K562 (cell line): ENCODE data around the gene NMRK2. TPM values are rescaled to one million over a fixed set of nuclear protein-coding genes. Genes with fewer than 3 reads are reported as not detected.

Experiments used
- ATAC-seq: fragments of 200-7000 bp; cut with Tn5 transposase; 3 replicates; pipeline ENCODE4 v1.9.1; 2020; ENCODE audit warnings: moderate library complexity
- BruUV-seq: library from RNA; stranded (reverse); fragments of 400-500 nt; replicated peaks from 2 replicates; lab custom pipeline; 2021; lab: Mats Ljungman, UMichigan
- CTCF ChIA-PET: fragments of 300-600 bp; formaldehyde crosslinking; extraction: SDS; loops from one replicate; lab custom pipeline; 2021; ENCODE audit warnings: low intra/inter-chr PET ratio; lab: Yijun Ruan, JAX
- POLR2A ChIA-PET: fragments of 300-600, 350-650 bp; sonication (Branson Sonifier 250); formaldehyde crosslinking; extraction: SDS; loops from one replicate; lab custom pipeline; 2021; ENCODE audit warnings: antibody characterized with exemption, inconsistent platforms; lab: Yijun Ruan, JAX
- DNase-seq, 4 experiments: peaks; one replicate each; pipeline versions ENCODE4 v3.0.0 to v3.0.0-alpha.2; 2011 to 2018; ENCODE audit warnings: low spot score in 3 of 4, mixed read lengths in 3 of 4; ENCODE audit errors: extremely low read depth in 1 of 4
- FAIRE-seq: peaks from 2 replicates; lab custom pipeline; 2011; peaks lifted over from hg19 to GRCh38; lab: Jason Lieb, UNC
- H2AFZ ChIP-seq: 2 replicates; pipeline ENCODE4 v1.6.0; 2011; ENCODE audit warnings: low read depth, low read length, control low read depth, inconsistent platforms
- H3K27ac ChIP-seq: fragments of 200-600 bp; 3 replicates; pipeline ENCODE4 v1.8.0; 2011; ENCODE audit warnings: low read depth, mild to moderate bottlenecking, control low read depth, inconsistent platforms, low read length, moderate library complexity, mixed read lengths; ENCODE audit errors: extremely low read depth
- H3K27me3 ChIP-seq, 2 experiments: fragments of 300-600 bp in 1 of 2; 2 replicates in 1 of 2; 3 replicates in 1 of 2; pipeline versions ENCODE4 v1.6.0 to v1.8.0; 2011; ENCODE audit warnings: inconsistent platforms in 2 of 2, low read length in 2 of 2, mild to moderate bottlenecking in 1 of 2, mixed read lengths in 1 of 2, moderate library complexity in 1 of 2; ENCODE audit not compliant: control insufficient read depth in 2 of 2, insufficient read depth in 2 of 2
- H3K36me3 ChIP-seq: fragments of 300-600 bp; 3 replicates; pipeline ENCODE4 v1.8.0; 2011; ENCODE audit warnings: mild to moderate bottlenecking, low read length, inconsistent platforms; ENCODE audit not compliant: control insufficient read depth, insufficient read depth
- H3K4me1 ChIP-seq, 2 experiments: fragments of 200-600 bp in 1 of 2; replicated peaks in 1 of 2; 2 replicates in 1 of 2; 3 replicates in 1 of 2; pipeline versions ENCODE4 v1.5.1 to v1.8.0; 2011; ENCODE audit warnings: inconsistent platforms in 2 of 2, low read length in 2 of 2, mild to moderate bottlenecking in 1 of 2, mixed read lengths in 1 of 2, moderate library complexity in 1 of 2; ENCODE audit not compliant: control insufficient read depth in 2 of 2, insufficient read depth in 2 of 2
- H3K4me2 ChIP-seq: 2 replicates; pipeline ENCODE4 v1.6.1; 2011; ENCODE audit warnings: low read length, control low read depth, inconsistent platforms, mixed read lengths; ENCODE audit not compliant: insufficient read depth
- H3K4me3 ChIP-seq: fragments of 200-600 bp; sonication (generic), shearing (Covaris generic); 2 replicates; pipeline ENCODE4 v1.5.1; 2016; ENCODE audit warnings: control low read depth, inconsistent platforms
- H3K79me2 ChIP-seq: fragments of 200-600 bp; 3 replicates; pipeline ENCODE4 v1.8.0; 2011; ENCODE audit warnings: low read length, inconsistent platforms; ENCODE audit not compliant: control insufficient read depth, insufficient read depth
- H3K9ac ChIP-seq, 2 experiments: 2 replicates each; pipeline versions ENCODE4 v1.6.0 to v1.6.1; 2011; ENCODE audit warnings: low read depth in 2 of 2, low read length in 2 of 2, control low read depth in 1 of 2, inconsistent platforms in 1 of 2, mild to moderate bottlenecking in 1 of 2, mixed read lengths in 1 of 2; ENCODE audit not compliant: insufficient read depth in 1 of 2
- H3K9me1 ChIP-seq: one replicate; pipeline ENCODE4 v1.6.0; 2011; ENCODE audit warnings: inconsistent platforms, mild to moderate bottlenecking, low read length, moderate library complexity; ENCODE audit not compliant: control insufficient read depth, insufficient read depth
- H3K9me3 ChIP-seq: replicated peaks from 2 replicates; pipeline ENCODE4 v1.5.1; 2011; ENCODE audit warnings: low read depth, low read length, inconsistent platforms; ENCODE audit not compliant: control insufficient read depth, insufficient read depth
- H4K20me1 ChIP-seq: replicated peaks from 2 replicates; pipeline ENCODE4 v1.6.1; 2011; ENCODE audit warnings: low read length, inconsistent platforms, mixed read lengths; ENCODE audit not compliant: control insufficient read depth, insufficient read depth
- YY1 ChIP-seq, 3 experiments: IDR thresholded peaks; 2 replicates each; pipeline ENCODE4 v1.6.1; 2011; ENCODE audit warnings: low read length in 2 of 3, mild to moderate bottlenecking in 2 of 3, moderate library complexity in 2 of 3, borderline replicate concordance in 1 of 3, control low read depth in 1 of 3, low read depth in 1 of 3; ENCODE audit not compliant: insufficient read depth in 3 of 3, insufficient replicate concordance in 2 of 3, control insufficient read depth in 1 of 3, insufficient read length in 1 of 3; ENCODE audit errors: extremely low read depth in 1 of 3
- ZNF263 ChIP-seq: sonication (generic); formaldehyde crosslinking; IDR thresholded peaks from 2 replicates; pipeline ENCODE4 v1.8.0; 2022; ENCODE audit warnings: mild to moderate bottlenecking, missing genetic modification reagents, borderline replicate concordance
- WGBS: fragments of 100-300 bp; shearing (Covaris generic); methylation state at CpG from one replicate; pipeline ENCODE4 v1.1.6; 2016; ENCODE audit warnings: low coverage, mixed read lengths; ENCODE audit not compliant: insufficient coverage; ENCODE audit errors: missing lambda C conversion rate; 5-methylcytosine and 5-hydroxymethylcytosine counted together
- in situ Hi-C: fragments of 300-500 bp; cut with MboI; formaldehyde crosslinking; loops from 4 replicates; pipeline ENCODE4 v1.15.0; 2018; ENCODE audit warnings: inconsistent platforms, mixed read lengths
- intact Hi-C: fragments of 100-400 bp; cut with micrococcal nuclease; formaldehyde crosslinking; loops from 2 replicates; pipeline ENCODE4 v1.14.2; 2022
- polyA plus RNA-seq, 8 experiments: library from polyadenylated mRNA; depleted of rRNA in 4 of 8; stranded (reverse) in 5 of 8; unstranded in 3 of 8; fragments of >200 nt; fragmentation: Nextera tagmentation in 2 of 8; fragmentation: Illumina TruSeq in 1 of 8; extraction: Ambion mirVana in 2 of 8; extraction: Trizol in 1 of 8; gene quantifications; 2 replicates each; pipeline versions ENCODE4 v1.2.1 to v1.2.3, GENCODE V29; 2011 to 2014; ENCODE audit warnings: inconsistent platforms in 1 of 8, missing spikeins in 1 of 8
- total RNA-seq, 7 experiments: library from RNA; depleted of rRNA in 6 of 7; stranded (reverse); fragments of >200 nt in 6 of 7; fragmentation: Illumina TruSeq in 2 of 7; extraction: Trizol in 2 of 7; gene quantifications; 2 replicates each; pipeline versions ENCODE4 v1.2.1 to v1.2.3, GENCODE V29; 2011 to 2021; ENCODE audit warnings: low replicate concordance in 1 of 7
- TF ChIP-seq, protein P1 (sequence below): IDR thresholded peaks from 2 replicates; pipeline ENCODE4 v1.6.1; 2016; ENCODE audit warnings: missing genetic modification characterization, missing compliant biosample characterization

Gene NMRK2
- total and polyA plus RNA-seq, 9 of the 15 experiments (the other 6 are each of a cell fraction or from before 2014, with no cell fraction given), result not detected

DNA sequence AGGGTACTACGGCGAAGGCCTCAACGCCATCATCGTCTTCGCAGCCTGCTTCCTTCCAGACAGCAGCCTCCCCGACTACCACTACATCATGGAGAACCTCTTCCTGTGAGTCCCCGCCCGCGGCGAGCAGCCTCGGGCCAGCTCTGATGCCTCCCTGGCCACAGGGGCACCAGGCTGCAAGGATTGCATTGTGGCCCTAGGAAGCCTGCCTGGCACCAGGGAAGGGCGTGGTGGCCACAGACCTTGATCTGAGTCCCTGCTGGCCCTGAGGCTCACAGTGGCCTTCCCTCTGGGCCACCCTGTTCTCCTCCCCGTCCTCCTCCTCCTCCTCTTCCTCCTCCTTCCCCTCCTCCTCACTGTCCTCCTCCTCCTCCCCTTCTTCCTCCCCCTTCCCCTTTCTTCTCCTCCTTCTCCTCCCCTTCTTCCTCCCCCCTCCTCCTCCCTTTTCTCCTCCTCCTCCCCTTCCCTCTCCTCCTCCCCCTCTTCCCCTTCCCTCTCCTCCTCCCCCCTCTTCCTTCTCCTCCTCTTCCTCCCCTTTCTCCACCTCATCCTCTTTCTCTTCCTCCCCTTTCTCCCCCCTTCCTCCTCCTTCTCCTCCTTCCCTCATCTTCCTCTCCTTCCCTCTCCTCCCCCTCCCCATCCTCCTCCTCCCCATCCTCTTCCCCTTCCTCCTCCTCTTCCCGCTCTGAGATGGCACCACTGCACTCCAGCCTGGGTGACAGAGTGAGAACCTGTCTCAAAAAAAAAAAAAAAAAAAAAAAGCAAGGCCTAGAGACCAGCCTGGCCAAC, 24.4 kb upstream of the NMRK2 start:
- in situ Hi-C loops, result no loop called here
- no peaks in the 10 kb centered on the region for H4K20me1 ChIP-seq
- POLR2A ChIA-PET, result no interaction called here
- no peaks in the 10 kb centered on the region for H3K36me3 ChIP-seq
- CTCF ChIA-PET, result no interaction called here
- H3K27me3 ChIP-seq, result peaks cover 19 to 30% of the 10 kb centered on the region in 2 experiments; a peak in 4 of 5 replicates
- H3K79me2 ChIP-seq, result no peaks in the 10 kb centered on the region
- BruUV-seq, result no TSS peak
- peaks cover 6% of the 10 kb centered on the region for H3K9me3 ChIP-seq
- H3K4me1 ChIP-seq, result peaks cover 0 to 16% of the 10 kb centered on the region in 2 experiments; a peak in 2 of 5 replicates
- FAIRE-seq, result no peak
- no peaks in the 10 kb centered on the region for H3K9me1 ChIP-seq
- no peak overlapping the region for H3K4me3 ChIP-seq
- no peak overlapping the region for H2AFZ ChIP-seq
- WGBS, result 21% methylated on average over 7 of the region's 14 CpGs
- ATAC-seq, result peak; percentile 49
- no peak overlapping the region for H3K4me2 ChIP-seq
- TF ChIP-seq YY1 (IDR thresholded peaks at IDR 0.05; ENCODE audit: borderline replicate concordance in 1 of 3, control insufficient read depth in 1 of 3, extremely low read depth in 1 of 3, insufficient read depth in 3 of 3, insufficient read length in 1 of 3, insufficient replicate concordance in 2 of 3, low read depth in 1 of 3, low read length in 2 of 3) (no peak), ZNF263 (CRISPR knock-in tag) (peak; percentile 97)
- TF ChIP-seq, protein P1, sequence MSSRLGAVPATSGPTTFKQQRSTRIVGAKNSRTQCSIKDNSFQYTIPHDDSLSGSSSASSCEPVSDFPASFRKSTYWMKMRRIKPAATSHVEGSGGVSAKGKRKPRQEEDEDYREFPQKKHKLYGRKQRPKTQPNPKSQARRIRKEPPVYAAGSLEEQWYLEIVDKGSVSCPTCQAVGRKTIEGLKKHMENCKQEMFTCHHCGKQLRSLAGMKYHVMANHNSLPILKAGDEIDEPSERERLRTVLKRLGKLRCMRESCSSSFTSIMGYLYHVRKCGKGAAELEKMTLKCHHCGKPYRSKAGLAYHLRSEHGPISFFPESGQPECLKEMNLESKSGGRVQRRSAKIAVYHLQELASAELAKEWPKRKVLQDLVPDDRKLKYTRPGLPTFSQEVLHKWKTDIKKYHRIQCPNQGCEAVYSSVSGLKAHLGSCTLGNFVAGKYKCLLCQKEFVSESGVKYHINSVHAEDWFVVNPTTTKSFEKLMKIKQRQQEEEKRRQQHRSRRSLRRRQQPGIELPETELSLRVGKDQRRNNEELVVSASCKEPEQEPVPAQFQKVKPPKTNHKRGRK, result peak; percentile 34; the same call in 1 of the 2 replicates
- TF ChIP-seq, all 486 proteins: peak for 2
- DNase-seq, result no peak
- H3K9ac ChIP-seq, result peak overlapping the region in 1 of 2 experiments; percentile 10; a peak in 1 of 4 replicates
- intact Hi-C loops, result no loop called here
- H3K27ac ChIP-seq, result no peak overlapping the region
